Loucy (cell line): ENCODE data around the gene RBPJL.

ENCODE experiments used
- CTCF ChIP-seq: fragments of 200-600 bp; sonication (generic); conservative IDR thresholded peaks from 2 replicates; pipeline ENCODE4 v1.5.1; 2014; ENCODE audit warnings: mild to moderate bottlenecking, antibody characterized with exemption, low read length
- EZH2phosphoT487 ChIP-seq: fragments of 200-600 bp; IDR thresholded peaks from 2 replicates; pipeline ENCODE4 v1.6.1; 2018; ENCODE audit warnings: antibody characterized with exemption, mild to moderate bottlenecking, moderate library complexity, borderline replicate concordance

- TF ChIP-seq CTCF (no peak), EZH2phosphoT487 (no peak)
Observed at GRCh38 chr20:45303586-45304463, 2.8 kb upstream of the RBPJL start.
